ENCODE data around the gene COL6A6.
"Not testable (repeated sequence)": the region's sequence is repeated elsewhere in the genome, so short reads cannot be mapped to it uniquely, and the experiment has no call there.

The COL6A6 gene

DNA sequence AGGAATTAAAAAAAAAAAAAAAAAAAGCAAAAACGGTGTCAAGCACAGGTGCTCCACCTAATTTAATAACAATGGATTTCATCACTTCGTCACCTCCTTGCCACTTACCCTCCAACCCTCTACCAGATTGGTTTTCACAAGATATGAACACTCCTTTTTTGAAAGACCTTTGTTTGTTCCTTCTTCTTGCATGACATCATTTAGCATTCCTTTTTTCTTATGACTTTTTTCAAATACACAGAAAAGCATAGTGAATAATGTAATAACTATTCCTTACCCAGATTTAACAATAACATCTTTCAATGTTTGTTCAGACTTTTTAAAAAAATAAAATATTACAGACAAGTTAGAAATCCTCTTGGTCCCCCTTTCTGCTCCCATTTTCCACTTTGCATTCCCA, 16.3 kb downstream of the COL6A6 start:
- DNase-seq: no peak

- no peak for DNase-seq
Measured at GRCh38 chr3:130537673-130538304, 20.8 kb downstream of the COL6A6 start.

DNA sequence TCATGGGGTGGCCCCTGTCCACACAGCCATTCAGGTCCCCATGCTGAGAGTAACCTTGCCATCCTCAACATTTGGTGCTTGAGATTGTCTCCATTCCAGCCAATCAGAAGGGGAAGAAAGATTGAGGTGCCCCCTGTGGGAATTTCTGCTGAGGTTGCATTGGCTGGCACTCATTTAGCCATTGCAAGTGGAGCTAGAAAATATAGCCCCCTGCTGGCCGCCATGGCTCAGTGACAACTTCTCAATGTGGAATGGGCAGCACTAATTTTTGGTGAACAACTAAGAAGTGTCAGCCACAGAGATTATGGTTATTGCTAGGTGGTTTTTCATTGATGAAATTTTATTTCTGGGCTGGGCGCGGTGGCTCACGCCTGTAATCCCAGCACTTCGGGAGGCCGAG, 22.0 kb downstream of the COL6A6 start:
- peak; percentile 61 for DNase-seq

DNA sequence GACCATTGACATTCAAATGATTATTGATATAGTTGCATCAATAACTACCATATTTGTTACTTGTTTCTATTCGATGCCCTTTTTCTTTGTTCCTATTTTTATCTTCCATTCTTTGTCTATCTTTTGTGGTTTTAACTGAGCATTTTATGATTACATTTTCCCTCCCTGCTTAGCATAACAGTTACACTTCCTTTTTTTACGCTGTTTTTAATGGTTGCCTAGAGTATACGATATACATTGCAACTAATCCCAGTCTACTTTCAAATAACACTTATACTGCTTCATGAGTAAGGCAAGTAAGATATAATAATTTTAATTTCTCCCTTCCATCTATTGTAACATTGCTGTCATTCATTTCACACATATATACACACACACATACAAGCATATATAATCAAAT, 26.3 kb downstream of the COL6A6 start:
- no peak for DNase-seq

- DNase-seq: no peak
Measured at GRCh38 chr3:130546920-130547679, 30.1 kb downstream of the COL6A6 start.

DNA sequence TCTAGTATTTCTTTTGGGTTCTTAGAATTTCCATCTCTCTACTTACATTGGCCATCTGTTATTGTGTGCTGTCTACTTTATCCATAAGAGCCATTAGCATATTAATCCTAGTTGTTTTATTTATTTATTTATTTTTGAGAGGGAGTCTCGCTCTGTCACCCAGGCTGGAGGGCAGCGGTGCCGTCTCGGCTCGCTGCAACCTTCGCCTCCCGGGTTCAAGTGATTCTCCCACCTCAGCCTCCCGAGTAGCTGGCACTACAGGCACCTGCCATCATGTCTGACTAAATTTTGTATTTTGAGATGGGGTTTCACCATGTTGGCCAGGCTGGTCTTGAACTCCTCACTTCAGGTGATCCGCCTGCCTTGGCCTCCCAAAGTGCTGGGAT, 30.7 kb downstream of the COL6A6 start:
- DNase-seq: not testable (repeated sequence)

DNA sequence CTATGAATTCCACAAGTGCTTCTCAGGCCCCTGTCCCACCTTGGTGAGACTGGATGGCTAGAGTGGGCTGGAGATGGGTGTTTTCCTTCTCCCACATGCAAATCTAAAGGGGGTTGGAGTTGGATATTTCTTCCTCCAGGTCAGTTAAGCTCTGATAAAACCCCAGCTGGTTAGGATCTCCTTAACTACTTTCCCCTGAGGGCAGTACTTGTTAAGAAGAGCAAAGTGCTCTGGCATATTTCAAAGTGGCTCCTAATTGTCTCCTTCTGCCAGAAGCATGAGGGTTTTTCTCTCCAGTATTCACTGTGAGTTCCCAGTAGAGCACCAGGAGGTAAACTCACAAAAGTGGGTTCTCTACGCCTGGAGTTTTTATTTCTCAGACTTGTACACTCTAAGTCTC, 31.4 kb downstream of the COL6A6 start:
- DNase-seq: no peak

DNA sequence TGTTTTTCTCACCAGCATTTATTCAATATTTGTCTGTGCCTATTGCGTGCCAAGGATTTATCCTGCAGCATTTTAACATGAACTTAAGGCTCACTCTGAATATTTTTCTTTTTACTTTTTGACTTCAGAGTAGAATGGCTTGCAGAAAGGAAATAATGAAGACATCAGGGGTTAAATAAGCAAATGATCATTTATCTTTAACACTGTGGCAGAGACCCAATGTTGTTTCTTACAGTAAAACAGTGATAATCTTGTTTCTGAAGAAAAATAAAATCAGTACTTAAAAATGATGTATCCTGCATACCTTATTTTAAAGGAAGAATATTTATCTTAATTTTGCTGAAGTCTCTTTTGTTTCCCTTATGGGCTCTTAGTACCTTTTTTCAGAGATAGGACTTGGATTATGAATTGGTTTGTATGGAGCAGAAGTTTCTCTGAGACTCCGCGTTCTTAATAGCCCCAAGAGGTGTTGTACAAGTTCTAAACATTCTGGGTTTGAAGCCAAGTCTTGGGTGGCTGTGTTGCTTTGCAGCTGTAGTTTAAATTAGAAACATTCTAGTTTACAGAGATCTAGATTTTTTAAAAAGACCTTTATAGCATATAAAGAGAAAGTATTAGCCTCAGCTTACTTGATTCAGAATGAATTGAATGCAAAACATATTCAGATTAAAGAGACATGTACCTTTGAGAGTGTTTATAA, 40.5 kb downstream of the COL6A6 start:
- DNase-seq: no peak

DNA sequence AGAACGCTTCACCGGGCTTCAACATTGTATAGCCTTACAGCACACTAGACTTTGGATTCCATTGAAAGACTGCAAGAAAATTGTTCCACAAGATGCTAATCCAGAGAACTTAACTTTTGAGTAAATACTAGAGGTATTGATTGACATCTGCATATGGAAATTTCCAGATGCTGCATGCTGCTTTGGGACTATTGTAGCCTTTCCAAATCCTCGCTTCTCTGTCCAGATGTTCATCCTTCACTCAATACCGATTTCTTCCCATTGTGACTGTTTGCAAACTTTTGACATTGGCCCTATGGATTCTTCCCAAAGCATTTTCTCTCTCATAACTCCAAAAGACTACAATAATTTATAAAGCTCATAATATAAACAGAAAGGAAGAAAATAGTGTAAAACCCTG, 41.4 kb downstream of the COL6A6 start:
- no peak for DNase-seq

DNA sequence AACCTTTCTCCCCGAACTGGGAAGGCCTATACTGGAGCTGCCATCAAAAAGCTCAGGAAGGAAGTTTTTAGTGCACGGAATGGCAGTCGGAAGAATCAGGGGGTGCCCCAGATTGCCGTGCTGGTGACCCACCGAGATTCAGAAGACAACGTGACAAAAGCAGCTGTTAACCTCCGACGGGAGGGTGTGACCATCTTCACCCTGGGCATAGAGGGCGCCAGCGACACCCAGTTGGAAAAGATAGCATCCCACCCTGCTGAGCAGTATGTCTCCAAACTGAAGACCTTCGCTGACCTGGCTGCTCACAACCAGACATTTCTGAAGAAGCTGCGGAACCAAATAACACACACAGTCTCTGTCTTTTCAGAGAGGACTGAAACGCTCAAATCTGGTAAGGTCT, 48.2 kb downstream of the COL6A6 start:
- no peak for DNase-seq
